Immature natural killer cell (primary cell): Measurements from ENCODE around the gene MAML2. TPM values are rescaled to one million over a fixed set of nuclear protein-coding genes. Genes with fewer than 3 reads are reported as not detected.

Experiments
- DNase-seq, 3 donors: peaks; one replicate each; pipeline ENCODE4 v3.0.0; 2022; ENCODE audit warnings: mixed read lengths in 1 of 3
- H3K27ac Mint-ChIP-seq, 6 donors: one replicate each; pipeline ENCODE4 v1.8.0; 2020; ENCODE audit warnings: mixed read lengths in 6 of 6, mild to moderate bottlenecking in 5 of 6, inconsistent platforms in 4 of 6, moderate library complexity in 3 of 6
- H3K27me3 Mint-ChIP-seq, 3 donors: one replicate each; pipeline ENCODE4 v1.8.0; 2020 to 2021; ENCODE audit warnings: low read depth in 3 of 3, mild to moderate bottlenecking in 3 of 3, mixed read lengths in 3 of 3, moderate library complexity in 3 of 3, inconsistent platforms in 1 of 3
- H3K36me3 Mint-ChIP-seq, 3 donors: one replicate each; pipeline ENCODE4 v1.8.0; 2020; ENCODE audit warnings: mixed read lengths in 3 of 3, inconsistent platforms in 2 of 3, mild to moderate bottlenecking in 2 of 3
- H3K4me1 Mint-ChIP-seq, 2 donors: one replicate each; pipeline ENCODE4 v1.8.0; 2020; ENCODE audit warnings: inconsistent platforms in 2 of 2, mild to moderate bottlenecking in 2 of 2, mixed read lengths in 2 of 2, moderate library complexity in 1 of 2
- H3K4me3 Mint-ChIP-seq, 5 donors: one replicate each; pipeline ENCODE4 v1.8.0; 2020; ENCODE audit warnings: mild to moderate bottlenecking in 5 of 5, mixed read lengths in 5 of 5, inconsistent platforms in 3 of 5, moderate library complexity in 3 of 5
- H3K9me3 Mint-ChIP-seq, 6 donors: one replicate each; pipeline ENCODE4 v1.8.0; 2020; ENCODE audit warnings: mild to moderate bottlenecking in 6 of 6, mixed read lengths in 6 of 6, inconsistent platforms in 4 of 6, moderate library complexity in 3 of 6
- polyA plus RNA-seq, 3 donors: library from polyadenylated mRNA; unstranded; fragments of 300-500 nt; fragmentation: Illumina TruSeq; gene quantifications; one replicate each; pipeline ENCODE4 v1.2.3, GENCODE V29; 2021

MAML2 gene
- polyA plus RNA-seq, 3 donors from 2014 or later: 0.26 to 4.5 (median 1.1) TPM

DNA sequence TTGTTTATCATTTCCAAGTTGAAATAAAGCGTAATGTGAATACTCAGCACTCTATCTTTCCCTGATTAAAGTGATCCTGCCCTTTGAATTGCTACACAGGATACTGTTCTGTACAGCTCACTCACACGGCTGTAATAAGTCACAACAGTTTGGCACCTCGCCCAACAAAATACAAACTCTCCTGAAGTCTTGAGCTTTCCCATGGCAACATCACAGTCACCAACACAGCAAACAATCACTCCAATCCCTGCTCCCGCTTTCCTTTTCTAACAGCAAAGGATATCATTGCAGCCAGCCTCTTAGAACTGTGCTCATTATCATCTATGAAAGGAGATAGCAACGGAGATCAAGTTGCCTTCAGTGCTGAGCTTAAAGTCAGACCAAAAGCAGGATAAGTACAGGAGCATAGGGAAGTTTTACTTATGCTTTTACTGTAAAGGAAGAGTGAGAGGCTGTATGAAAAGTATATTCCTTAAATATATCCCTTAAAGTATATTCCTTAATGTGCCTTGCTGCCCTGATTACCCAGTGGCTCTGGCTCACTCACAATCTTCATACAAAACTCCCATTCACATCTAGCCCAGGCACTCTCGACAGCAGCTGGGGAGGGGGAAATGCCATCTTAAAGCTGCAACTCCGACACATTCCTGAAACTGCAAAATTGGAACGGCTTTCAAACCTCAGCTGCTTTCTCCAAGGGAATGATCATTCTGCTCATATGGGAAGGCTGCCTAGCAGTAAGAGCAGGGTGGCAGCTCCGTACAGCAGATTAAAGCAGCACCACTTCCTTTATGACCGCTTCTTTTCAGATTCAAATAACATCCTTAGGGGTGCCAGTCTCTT is 35.8 kb downstream of the MAML2 start:
- Mint-ChIP-seq H3K4me1 (peaks cover 13 to 50% of the 10 kb centered on the region in 2 donors), H3K27ac (peak overlapping the region in 5 of 6 donors; percentile 5 to 47 (median 23)), H3K36me3 (peaks cover 0 to 4% (median 0%) of the 10 kb centered on the region in 3 donors), H3K9me3 (no peaks in the 10 kb centered on the region), H3K4me3 (peak overlapping the region; percentile 5 to 50 (median 31)), H3K27me3 (no peaks in the 10 kb centered on the region)
- DNase-seq: no peak

DNA sequence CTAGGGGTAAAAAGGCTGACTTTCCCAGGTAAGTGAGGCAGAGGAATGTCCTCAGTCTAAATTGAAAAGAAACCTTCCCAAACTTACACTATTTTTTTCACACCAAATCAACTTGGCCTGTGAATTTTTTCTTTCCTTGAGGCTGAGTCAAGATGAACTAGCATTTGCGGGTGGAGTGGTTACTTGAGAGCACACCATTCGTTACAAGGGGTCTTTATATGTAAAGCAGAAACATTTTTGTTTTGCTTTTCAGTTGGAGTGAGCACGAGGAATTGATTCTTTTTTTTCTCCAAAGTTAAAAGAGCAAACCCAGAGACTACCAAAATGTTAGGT is 36.4 kb downstream of the MAML2 start:
- Mint-ChIP-seq H3K4me1 (peaks cover 13 to 49% of the 10 kb centered on the region in 2 donors), H3K4me3 (peak overlapping the region in 1 of 5 donors; percentile 6), H3K27ac (peak overlapping the region in 1 of 6 donors; percentile 23)

DNA sequence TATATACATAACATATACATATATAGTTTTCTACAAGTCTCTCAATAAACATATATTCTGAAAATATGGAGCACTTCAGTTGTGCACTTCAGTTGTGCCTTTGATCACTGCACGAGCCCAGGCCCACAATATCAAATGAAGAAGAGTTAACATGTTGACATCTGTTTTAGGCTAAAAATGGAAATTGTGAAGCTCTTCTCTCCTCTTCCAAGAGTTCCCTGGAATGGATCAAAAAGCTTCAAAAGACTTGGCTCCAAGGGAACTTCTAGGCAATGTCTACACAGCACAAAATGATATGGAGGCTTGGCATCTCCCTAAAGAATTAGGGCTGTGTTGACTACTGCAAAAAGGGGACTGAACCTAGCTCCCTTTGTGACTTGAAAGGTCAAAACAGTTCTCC is 36.9 kb downstream of the MAML2 start:
- no peak for DNase-seq
- H3K27ac Mint-ChIP-seq: peak overlapping the region in 1 of 6 donors; percentile 23
- no peaks in the 10 kb centered on the region for H3K27me3 Mint-ChIP-seq
- peaks cover 0 to 4% (median 0%) of the 10 kb centered on the region in 3 donors for H3K36me3 Mint-ChIP-seq
- peaks cover 13 to 46% of the 10 kb centered on the region in 2 donors for H3K4me1 Mint-ChIP-seq
- no peaks in the 10 kb centered on the region for H3K9me3 Mint-ChIP-seq
- no peak overlapping the region for H3K4me3 Mint-ChIP-seq

More for the DNA sequence above, 36.4 kb downstream of the MAML2 start:
- Mint-ChIP-seq H3K27me3 (no peaks in the 10 kb centered on the region), H3K36me3 (peaks cover 0 to 4% (median 0%) of the 10 kb centered on the region in 3 donors), H3K9me3 (no peaks in the 10 kb centered on the region)
- no peak for DNase-seq

DNA sequence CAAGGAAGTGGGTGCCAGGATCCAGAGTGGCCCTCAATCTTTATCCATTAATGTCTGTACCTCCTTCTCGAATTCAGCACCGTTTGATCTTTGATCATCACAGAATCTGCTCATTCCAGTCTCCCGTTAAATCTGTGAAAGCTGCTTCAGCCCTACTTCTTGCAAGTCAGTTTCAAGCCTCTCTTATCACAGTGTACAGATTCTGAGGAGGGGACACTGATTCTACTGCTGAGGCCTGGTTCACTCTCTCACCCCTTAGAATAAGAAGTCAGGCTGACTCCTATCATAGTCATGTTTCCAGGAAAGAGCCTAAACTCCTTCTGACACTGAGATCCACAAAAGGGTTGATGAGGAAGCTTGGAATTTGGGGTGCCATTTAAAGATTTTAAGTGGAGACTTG is 39.0 kb downstream of the MAML2 start:
- Mint-ChIP-seq H3K9me3 (no peaks in the 10 kb centered on the region), H3K27me3 (no peaks in the 10 kb centered on the region), H3K36me3 (peaks cover 0 to 4% (median 0%) of the 10 kb centered on the region in 3 donors), H3K4me1 (peaks cover 24 to 55% of the 10 kb centered on the region in 2 donors), H3K27ac (peak overlapping the region in 1 of 6 donors; percentile 25), H3K4me3 (no peak overlapping the region)
- DNase-seq: no peak

DNA sequence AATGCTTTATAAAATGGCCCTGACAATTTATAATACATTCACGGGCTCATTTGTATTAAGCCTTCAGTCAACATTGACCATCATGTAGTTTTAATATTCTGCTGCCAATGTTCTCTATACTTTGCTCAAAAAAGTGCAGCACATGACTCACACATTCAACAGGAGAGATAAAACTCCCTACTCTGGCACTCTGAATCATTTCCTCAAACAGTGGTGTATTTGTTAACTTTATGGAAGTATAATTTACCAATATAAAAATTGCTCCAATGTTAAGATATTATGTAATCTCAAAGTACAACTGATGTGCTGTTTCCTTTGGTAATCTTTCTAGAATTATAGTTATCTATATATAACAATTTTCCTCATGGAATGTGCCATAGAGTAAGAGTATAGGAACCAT is 39.9 kb downstream of the MAML2 start:
- H3K9me3 Mint-ChIP-seq: no peaks in the 10 kb centered on the region
- no peak overlapping the region for H3K4me3 Mint-ChIP-seq
- peaks cover 27 to 56% of the 10 kb centered on the region in 2 donors for H3K4me1 Mint-ChIP-seq
- DNase-seq: no peak
- H3K27ac Mint-ChIP-seq: no peak overlapping the region
- H3K27me3 Mint-ChIP-seq: no peaks in the 10 kb centered on the region
- H3K36me3 Mint-ChIP-seq: peaks cover 0 to 4% (median 0%) of the 10 kb centered on the region in 3 donors

DNA sequence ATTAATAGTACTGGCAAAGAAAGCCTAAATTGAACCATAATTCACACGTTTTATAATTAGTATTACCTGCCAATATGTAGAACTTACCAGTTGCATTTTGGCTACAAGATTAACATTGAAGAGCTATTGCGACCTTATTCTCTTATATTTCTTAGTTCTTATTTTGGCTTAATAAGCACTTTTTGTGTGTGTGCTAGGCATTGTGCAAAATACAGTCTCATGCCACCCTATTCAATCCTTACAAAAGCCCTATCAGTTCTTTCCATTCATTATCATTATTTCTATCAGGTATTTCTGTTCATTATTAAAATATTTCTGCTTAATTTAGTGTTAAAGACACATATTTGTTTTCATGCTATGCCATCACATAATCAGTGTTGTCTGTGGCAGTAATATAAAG is 41.2 kb downstream of the MAML2 start:
- no peak overlapping the region for H3K4me3 Mint-ChIP-seq
- DNase-seq: no peak
- no peaks in the 10 kb centered on the region for H3K36me3 Mint-ChIP-seq
- no peaks in the 10 kb centered on the region for H3K9me3 Mint-ChIP-seq
- H3K27ac Mint-ChIP-seq: no peak overlapping the region
- no peaks in the 10 kb centered on the region for H3K27me3 Mint-ChIP-seq
- H3K4me1 Mint-ChIP-seq: peaks cover 16 to 49% of the 10 kb centered on the region in 2 donors

DNA sequence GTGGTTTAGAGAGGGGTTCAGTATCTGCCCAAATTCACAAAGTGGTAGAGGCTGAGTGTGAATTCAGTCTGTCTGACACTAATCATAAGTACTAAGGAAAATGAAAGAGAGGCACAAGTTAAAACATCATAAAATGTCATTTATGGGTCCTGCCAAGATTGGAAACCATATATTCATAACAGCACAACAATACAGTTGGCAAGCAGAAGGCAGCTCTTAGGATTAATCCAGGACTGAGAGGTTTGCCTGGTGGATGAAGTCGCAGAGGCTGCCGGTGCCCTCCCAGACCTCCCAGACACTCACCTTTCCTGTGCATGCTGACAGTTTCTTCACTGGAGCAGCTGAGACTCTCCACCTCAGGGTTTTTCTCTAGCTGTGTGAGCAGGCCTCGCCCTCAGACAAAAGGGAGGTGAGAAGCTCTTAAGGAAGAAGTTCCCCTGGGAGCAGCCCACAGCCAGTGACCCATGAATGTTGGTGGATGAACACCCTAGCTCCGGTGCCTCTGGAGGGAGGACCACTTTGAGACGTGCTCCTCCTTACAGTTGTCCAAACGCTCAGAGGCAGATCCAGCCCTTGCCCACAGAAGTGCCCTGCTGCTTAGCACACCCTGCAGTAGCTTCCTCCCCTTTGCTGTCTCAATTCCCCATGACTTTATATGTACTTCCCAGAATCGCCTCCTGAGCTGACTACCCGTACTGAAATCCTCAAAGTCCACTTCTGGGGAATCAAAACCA is 43.7 kb downstream of the MAML2 start:
- Mint-ChIP-seq H3K4me1 (peaks cover 17 to 53% of the 10 kb centered on the region in 2 donors), H3K9me3 (no peaks in the 10 kb centered on the region), H3K4me3 (peak overlapping the region in 1 of 5 donors; percentile 5)

DNA sequence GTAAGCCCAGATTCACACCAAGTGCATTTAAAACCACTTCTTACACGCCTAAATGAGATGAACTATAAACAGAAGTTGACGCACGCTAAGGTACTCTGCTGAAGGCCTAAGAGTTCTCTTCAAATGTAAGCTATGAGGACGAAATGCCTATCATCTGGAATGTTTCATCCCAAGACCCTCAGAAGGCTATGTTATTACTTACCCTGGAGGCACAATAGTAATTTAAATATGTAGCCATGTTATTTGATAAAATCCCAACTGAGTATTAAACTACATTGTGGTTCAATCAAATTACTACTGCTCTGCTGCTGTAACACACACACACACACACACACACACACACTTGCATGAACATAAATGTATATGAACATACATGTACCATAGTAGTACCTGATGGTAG is 47.6 kb downstream of the MAML2 start:
- no peak for DNase-seq
- H3K4me1 Mint-ChIP-seq: peaks cover 33 to 56% of the 10 kb centered on the region in 2 donors
- H3K36me3 Mint-ChIP-seq: peaks cover 0 to 7% (median 4%) of the 10 kb centered on the region in 3 donors
- H3K27ac Mint-ChIP-seq: no peak overlapping the region
- H3K27me3 Mint-ChIP-seq: no peaks in the 10 kb centered on the region
- H3K4me3 Mint-ChIP-seq: no peak overlapping the region
- H3K9me3 Mint-ChIP-seq: no peaks in the 10 kb centered on the region

More for the DNA sequence above, 43.7 kb downstream of the MAML2 start:
- no peak for DNase-seq
- peak overlapping the region in 5 of 6 donors; percentile 22 to 86 (median 73) for H3K27ac Mint-ChIP-seq
- H3K36me3 Mint-ChIP-seq: no peaks in the 10 kb centered on the region
- no peaks in the 10 kb centered on the region for H3K27me3 Mint-ChIP-seq

DNA sequence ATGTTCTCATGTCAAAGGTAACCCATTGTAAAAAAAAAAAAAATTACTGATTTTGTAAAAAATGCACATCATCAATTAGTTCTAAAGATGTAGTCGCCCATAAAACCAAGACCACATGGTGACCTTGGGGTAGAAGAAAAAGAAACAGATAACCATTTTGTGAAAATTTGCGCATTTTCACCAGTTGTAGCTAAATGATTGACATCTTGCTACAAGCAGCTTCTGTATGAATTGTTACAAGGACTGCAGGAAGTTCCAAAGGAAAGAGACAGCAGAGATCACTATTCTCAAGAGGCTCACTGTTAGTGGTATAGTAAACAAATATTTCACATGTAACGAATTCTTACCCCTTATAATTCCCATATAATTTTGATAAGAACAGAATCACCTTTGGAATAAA is 48.7 kb downstream of the MAML2 start:
- peak overlapping the region in 2 of 6 donors; percentile 23 to 27 for H3K27ac Mint-ChIP-seq
- DNase-seq: no peak
- no peaks in the 10 kb centered on the region for H3K27me3 Mint-ChIP-seq
- H3K4me1 Mint-ChIP-seq: peaks cover 26 to 45% of the 10 kb centered on the region in 2 donors
- H3K4me3 Mint-ChIP-seq: peak overlapping the region in 1 of 5 donors; percentile 26
- H3K9me3 Mint-ChIP-seq: no peaks in the 10 kb centered on the region
- H3K36me3 Mint-ChIP-seq: peaks cover 0 to 7% (median 4%) of the 10 kb centered on the region in 3 donors

DNA sequence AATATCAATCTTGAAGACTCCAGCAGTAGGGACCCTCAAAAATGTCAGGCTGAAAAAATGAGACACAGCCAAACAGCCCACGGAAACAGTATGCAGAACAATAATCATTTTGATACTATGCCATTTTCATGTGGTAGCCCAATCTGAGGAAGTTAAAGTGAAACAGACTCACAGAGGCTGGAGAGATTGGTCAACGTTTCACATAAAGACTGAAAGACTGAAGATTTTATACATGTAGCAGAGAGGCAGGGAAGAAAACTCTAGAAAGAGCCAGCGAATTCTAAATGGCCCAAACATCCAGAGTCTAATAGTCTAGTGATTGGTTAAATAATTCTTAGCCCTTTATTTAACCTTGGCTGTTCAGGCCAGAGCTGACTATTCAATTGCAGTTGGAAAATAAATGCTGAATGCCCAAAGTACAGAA is 49.4 kb downstream of the MAML2 start:
- Mint-ChIP-seq H3K27ac (peak overlapping the region in 3 of 6 donors; percentile 2 to 87 (median 20)), H3K36me3 (peaks cover 0 to 7% (median 4%) of the 10 kb centered on the region in 3 donors), H3K27me3 (no peaks in the 10 kb centered on the region), H3K4me3 (peak overlapping the region in 3 of 5 donors; percentile 5 to 59 (median 19)), H3K4me1 (peaks cover 22 to 39% of the 10 kb centered on the region in 2 donors), H3K9me3 (no peaks in the 10 kb centered on the region)
- no peak for DNase-seq

DNA sequence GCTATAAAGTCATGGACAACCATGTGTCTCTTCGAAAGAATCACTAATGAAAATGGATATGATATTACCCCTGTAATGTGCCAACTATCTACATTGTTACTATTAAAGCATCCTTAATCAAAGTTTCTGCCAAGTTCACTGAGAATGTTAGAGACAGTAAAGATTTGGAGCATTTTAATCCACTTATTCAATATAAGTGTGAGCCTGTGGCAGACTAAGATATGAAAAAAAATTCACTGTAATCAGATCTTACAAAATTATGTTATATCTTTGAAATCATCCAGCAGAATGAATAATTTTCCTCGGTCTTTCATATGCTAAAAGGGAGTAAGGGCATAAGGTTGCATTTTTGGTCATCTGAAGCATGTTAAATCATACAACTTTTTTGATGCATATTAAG is 49.9 kb downstream of the MAML2 start:
- no peak for DNase-seq
- peaks cover 20 to 38% of the 10 kb centered on the region in 2 donors for H3K4me1 Mint-ChIP-seq
- no peaks in the 10 kb centered on the region for H3K27me3 Mint-ChIP-seq
- H3K36me3 Mint-ChIP-seq: peaks cover 0 to 7% (median 4%) of the 10 kb centered on the region in 3 donors
- H3K27ac Mint-ChIP-seq: peak overlapping the region in 1 of 6 donors; percentile 87
- H3K4me3 Mint-ChIP-seq: peak overlapping the region in 1 of 5 donors; percentile 59
- H3K9me3 Mint-ChIP-seq: no peaks in the 10 kb centered on the region

DNA sequence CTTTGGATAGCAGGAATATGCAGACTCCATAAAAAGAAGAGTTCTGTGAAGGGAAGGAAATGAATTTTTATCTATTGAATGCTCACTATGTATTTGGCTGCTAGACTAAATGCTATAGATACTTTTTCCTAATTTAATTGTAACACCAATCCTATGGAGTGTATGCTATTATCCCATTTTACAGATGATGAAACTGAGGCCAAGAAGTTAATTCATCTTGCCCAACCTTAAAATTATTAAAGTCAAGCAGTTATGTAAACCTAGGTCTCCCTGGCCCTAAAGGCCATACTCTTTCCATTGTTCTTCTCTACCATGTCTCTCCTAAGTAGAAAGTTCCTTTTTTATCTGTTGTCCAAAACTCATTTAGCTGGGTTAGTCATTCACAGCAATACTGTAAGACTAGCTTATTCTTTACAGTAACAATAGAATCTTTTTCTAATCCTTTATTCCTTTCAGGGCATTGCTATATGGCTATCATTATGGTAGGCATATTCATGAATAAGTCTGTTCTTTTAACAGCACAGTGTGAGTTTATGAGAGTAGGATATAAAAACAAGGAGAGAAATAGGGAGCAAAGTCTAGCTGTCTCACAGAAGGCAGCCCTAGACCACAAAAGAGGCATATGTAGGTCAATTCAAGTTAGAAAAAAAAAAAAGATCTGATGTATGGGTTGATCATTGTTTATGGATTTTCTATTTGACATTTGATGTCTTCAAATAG is 50.5 kb downstream of the MAML2 start:
- H3K36me3 Mint-ChIP-seq: peaks cover 0 to 11% (median 4%) of the 10 kb centered on the region in 3 donors
- no peaks in the 10 kb centered on the region for H3K27me3 Mint-ChIP-seq
- no peak overlapping the region for H3K27ac Mint-ChIP-seq
- no peaks in the 10 kb centered on the region for H3K9me3 Mint-ChIP-seq
- DNase-seq: no peak
- peaks cover 19 to 36% of the 10 kb centered on the region in 2 donors for H3K4me1 Mint-ChIP-seq
- H3K4me3 Mint-ChIP-seq: no peak overlapping the region

DNA sequence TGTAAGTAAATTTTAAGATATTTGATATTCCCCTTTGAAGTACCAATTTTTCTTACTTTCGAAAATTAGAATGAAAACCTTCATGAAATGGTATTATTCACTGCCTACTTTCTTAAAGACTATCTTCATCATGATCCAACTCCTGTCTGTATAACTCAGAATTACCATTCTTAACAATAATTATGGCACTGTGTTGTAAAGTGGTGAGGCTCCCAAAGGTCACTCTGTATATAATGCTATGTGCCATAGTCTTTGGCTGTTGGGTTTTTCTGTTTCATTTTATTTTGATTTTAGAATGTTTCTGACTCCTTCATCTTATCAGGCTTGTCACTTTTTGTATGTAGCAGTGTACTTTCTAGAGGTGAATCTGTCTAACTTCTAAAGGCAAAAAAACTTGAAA is 52.4 kb downstream of the MAML2 start:
- H3K27ac Mint-ChIP-seq: no peak overlapping the region

More for the DNA sequence above, 52.4 kb downstream of the MAML2 start:
- no peak overlapping the region for H3K4me3 Mint-ChIP-seq
- H3K36me3 Mint-ChIP-seq: peaks cover 0 to 12% (median 4%) of the 10 kb centered on the region in 3 donors
- no peaks in the 10 kb centered on the region for H3K9me3 Mint-ChIP-seq
- H3K4me1 Mint-ChIP-seq: peaks cover 19 to 37% of the 10 kb centered on the region in 2 donors
- no peaks in the 10 kb centered on the region for H3K27me3 Mint-ChIP-seq
- DNase-seq: no peak
